Ishikawa (cell line): ENCODE results near the gene NT5C3A.
A peak's percentile ranks its signal among the peaks of the same experiment; 100 is the strongest.

ENCODE experiments used
- CEBPB ChIP-seq: IDR thresholded peaks from 2 replicates; pipeline ENCODE4 v1.6.1; 2012
- CREB1 ChIP-seq: IDR thresholded peaks from 2 replicates; pipeline ENCODE4 v1.6.1; 2012; ENCODE audit warnings: low read depth
- EGR1 ChIP-seq: IDR thresholded peaks from 2 replicates; pipeline ENCODE4 v1.6.1; 2012
- EP300 ChIP-seq: IDR thresholded peaks from 2 replicates; pipeline ENCODE4 v1.6.1; 2012; ENCODE audit warnings: borderline replicate concordance
- FOXM1 ChIP-seq: IDR thresholded peaks from 2 replicates; pipeline ENCODE4 v1.6.1; 2012; ENCODE audit warnings: low read depth, borderline replicate concordance
- MAX ChIP-seq: IDR thresholded peaks from 2 replicates; pipeline ENCODE4 v1.6.1; 2012
- NFIC ChIP-seq: IDR thresholded peaks from 2 replicates; pipeline ENCODE4 v1.6.1; 2012
- RAD21 ChIP-seq: IDR thresholded peaks from 2 replicates; pipeline ENCODE4 v1.6.1; 2012; ENCODE audit warnings: low read depth
- REST ChIP-seq: IDR thresholded peaks from 2 replicates; pipeline ENCODE4 v1.6.1; 2012; ENCODE audit warnings: low read depth, mild to moderate bottlenecking
- TAF1 ChIP-seq: IDR thresholded peaks from 2 replicates; pipeline ENCODE4 v1.6.1; 2012; ENCODE audit warnings: low read depth, mild to moderate bottlenecking
- TCF12 ChIP-seq: IDR thresholded peaks from 2 replicates; pipeline ENCODE4 v1.6.1; 2012; ENCODE audit warnings: low read depth
- TEAD4 ChIP-seq: IDR thresholded peaks from 2 replicates; pipeline ENCODE4 v1.6.1; 2012
- USF1 ChIP-seq: IDR thresholded peaks from 2 replicates; pipeline ENCODE4 v1.6.1; 2012
- YY1 ChIP-seq: IDR thresholded peaks from 2 replicates; pipeline ENCODE4 v1.6.1; 2012; ENCODE audit warnings: low read depth
- ZBTB7A ChIP-seq: IDR thresholded peaks from 2 replicates; pipeline ENCODE4 v1.6.1; 2012; ENCODE audit warnings: low read depth

NT5C3A gene

GRCh38 chr7:33107136-33108066, 44.8 kb upstream of the NT5C3A start:
- TF ChIP-seq TCF12 (no peak), RAD21 (peak; percentile 43), USF1 (no peak), NFIC (no peak)

GRCh38 chr7:33101906-33102305, 39.3 kb upstream of the NT5C3A start:
- no peak for TF ChIP-seq MAX
- TF ChIP-seq CREB1: no peak
- no peak for TF ChIP-seq CEBPB

- TF ChIP-seq CEBPB (no peak), ZBTB7A (no peak), CREB1 (no peak), TAF1 (no peak), EGR1 (no peak), MAX (no peak), EP300 (no peak), USF1 (no peak), RAD21 (no peak), TEAD4 (no peak), TCF12 (no peak), FOXM1 (no peak), REST (no peak), YY1 (no peak), NFIC (no peak)
Observed at GRCh38 chr7:33100770-33101169, 38.2 kb upstream of the NT5C3A start.

GRCh38 chr7:33099154-33099940, 36.8 kb upstream of the NT5C3A start:
- TF ChIP-seq EGR1 (no peak), EP300 (no peak), TCF12 (no peak), TAF1 (no peak), FOXM1 (no peak), REST (no peak), RAD21 (no peak), ZBTB7A (no peak), USF1 (no peak), CREB1 (no peak), TEAD4 (no peak), YY1 (no peak), MAX (no peak), CEBPB (no peak), NFIC (no peak)

GRCh38 chr7:33093266-33093665, 30.7 kb upstream of the NT5C3A start:
- TF ChIP-seq CEBPB (no peak), EP300 (no peak), ZBTB7A (no peak), FOXM1 (no peak), TAF1 (no peak), NFIC (no peak), REST (no peak), MAX (no peak), EGR1 (no peak)
